HepG2 (cell line): ENCODE measurements around the gene SYNGR2. TPM values are rescaled to one million over a fixed set of nuclear protein-coding genes. Genes with fewer than 3 reads are reported as not detected.

Experiments used
- ARHGAP35 ChIP-seq: sonication (generic); formaldehyde crosslinking; IDR thresholded peaks from 2 replicates; pipeline ENCODE4 v1.9.0; 2022; ENCODE audit warnings: mild to moderate bottlenecking, inconsistent platforms, moderate library complexity, missing genetic modification reagents, borderline replicate concordance
- ARID4A ChIP-seq: sonication (generic); formaldehyde crosslinking; IDR thresholded peaks from 2 replicates; pipeline ENCODE4 v1.5.0; 2020; ENCODE audit warnings: mild to moderate bottlenecking, missing genetic modification reagents, borderline replicate concordance
- EED ChIP-seq: sonication (generic); formaldehyde crosslinking; IDR thresholded peaks from 2 replicates; pipeline ENCODE4 v1.5.0; 2020; ENCODE audit warnings: mild to moderate bottlenecking, missing genetic modification reagents
- ELK4 ChIP-seq: sonication (generic); formaldehyde crosslinking; IDR thresholded peaks from 2 replicates; pipeline ENCODE4 v1.9.0; 2021; ENCODE audit warnings: missing genetic modification reagents, borderline replicate concordance
- FOXO1 ChIP-seq: sonication (generic); formaldehyde crosslinking; IDR thresholded peaks from 2 replicates; pipeline ENCODE4 v1.4.0; 2020; ENCODE audit warnings: missing genetic modification reagents
- GPBP1L1 ChIP-seq: sonication (generic); formaldehyde crosslinking; IDR thresholded peaks from 2 replicates; pipeline ENCODE4 v1.5.0; 2020; ENCODE audit warnings: mild to moderate bottlenecking, missing genetic modification reagents
- KDM1A ChIP-seq: IDR thresholded peaks from 2 replicates; pipeline ENCODE4 v1.6.1; 2016; ENCODE audit warnings: missing compliant biosample characterization
- LCORL ChIP-seq, 2 experiments: fragments of 450-650 bp in 1 of 2; sonication (generic) in 1 of 2; formaldehyde crosslinking in 1 of 2; IDR thresholded peaks; 2 replicates each; pipeline versions ENCODE4 v1.5.0 to v1.6.1; 2017 to 2020; ENCODE audit warnings: antibody characterized with exemption in 1 of 2, missing genetic modification reagents in 1 of 2
- NCOA2 ChIP-seq: sonication (generic); formaldehyde crosslinking; IDR thresholded peaks from 2 replicates; pipeline ENCODE4 v1.8.0; 2022; ENCODE audit warnings: inconsistent platforms
- NFIC ChIP-seq: IDR thresholded peaks from 2 replicates; pipeline ENCODE4 v1.6.1; 2012; ENCODE audit warnings: mild to moderate bottlenecking, low read length, inconsistent platforms
- NFKBIZ ChIP-seq: IDR thresholded peaks from 2 replicates; pipeline ENCODE4 v1.6.1; 2018; ENCODE audit warnings: missing genetic modification reagents, missing compliant biosample characterization
- NR2F1 ChIP-seq, 2 experiments: fragments of 450-650 bp in 1 of 2; formaldehyde crosslinking in 1 of 2; IDR thresholded peaks; 2 replicates each; pipeline versions ENCODE4 v1.5.0 to v1.6.1; 2016 to 2020; ENCODE audit warnings: mild to moderate bottlenecking in 1 of 2, missing compliant biosample characterization in 1 of 2, missing genetic modification reagents in 1 of 2, moderate library complexity in 1 of 2
- RXRB ChIP-seq: IDR thresholded peaks from 2 replicates; pipeline ENCODE4 v1.6.1; 2016; ENCODE audit warnings: borderline replicate concordance, missing genetic modification reagents, missing compliant biosample characterization
- TAF1 ChIP-seq: sonication (generic); formaldehyde crosslinking; IDR thresholded peaks from 2 replicates; pipeline ENCODE4 v1.4.0; 2020; ENCODE audit warnings: missing genetic modification reagents
- TRIM24 ChIP-seq: sonication (generic); formaldehyde crosslinking; IDR thresholded peaks from 2 replicates; pipeline ENCODE4 v1.8.0; 2022; ENCODE audit warnings: mild to moderate bottlenecking, missing genetic modification reagents
- ZFY ChIP-seq: sonication (generic); formaldehyde crosslinking; IDR thresholded peaks from 2 replicates; pipeline ENCODE4 v1.4.0; 2020; ENCODE audit warnings: missing genetic modification reagents
- ZNF256 ChIP-seq: sonication (generic); formaldehyde crosslinking; conservative IDR thresholded peaks from 2 replicates; pipeline ENCODE4 v1.4.0; 2020; ENCODE audit warnings: missing genetic modification reagents
- ZNF563 ChIP-seq: sonication (generic); formaldehyde crosslinking; IDR thresholded peaks from 2 replicates; pipeline ENCODE4 v1.8.0; 2022; ENCODE audit warnings: mild to moderate bottlenecking, moderate library complexity, missing genetic modification reagents
- ZNF772 ChIP-seq: sonication (generic); formaldehyde crosslinking; IDR thresholded peaks from 2 replicates; pipeline ENCODE4 v1.5.0; 2020; ENCODE audit warnings: mild to moderate bottlenecking, missing genetic modification reagents
- ZNF83 ChIP-seq: sonication (generic); formaldehyde crosslinking; IDR thresholded peaks from 2 replicates; pipeline ENCODE4 v1.4.0; 2020; ENCODE audit warnings: missing genetic modification reagents, mild to moderate bottlenecking, borderline replicate concordance
- polyA plus RNA-seq, 8 experiments: library from polyadenylated mRNA; depleted of rRNA in 3 of 8; stranded (reverse) in 7 of 8; unstranded in 1 of 8; fragments of >200 nt; fragmentation: Illumina TruSeq in 4 of 8; extraction: Trizol in 4 of 8; gene quantifications; 2 replicates each; pipeline versions ENCODE4 v1.2.1 to v1.2.3, GENCODE V29; 2011 to 2016; ENCODE audit warnings: low read depth in 4 of 8, missing spikeins in 1 of 8, mixed read lengths in 1 of 8; ENCODE audit not compliant: insufficient read depth in 1 of 8
- total RNA-seq, 5 experiments: library from RNA; depleted of rRNA; stranded (reverse); fragments of >200 nt; fragmentation: Illumina TruSeq; extraction: Trizol; gene quantifications; 2 replicates each; pipeline ENCODE4 v1.2.3, GENCODE V29; 2016; ENCODE audit warnings: low read depth in 1 of 5

SYNGR2 gene
- total and polyA plus RNA-seq, 2 of the 13 experiments (the other 11 are each of a cell fraction or from before 2014, with no cell fraction given) = 46.7 to 170 TPM

GRCh38 chr17:78132084-78132676 lies 36.2 kb upstream of the SYNGR2 start (continued):
- TF ChIP-seq GPBP1L1 (CRISPR knock-in tag) (no peak), ARID4A (CRISPR knock-in tag) (peak; percentile 36), KDM1A (CRISPR knock-in tag) (no peak), RXRB (CRISPR knock-in tag) (peak; percentile 22; the same call in 1 of the 2 replicates), ELK4 (CRISPR knock-in tag) (no peak), ARHGAP35 (CRISPR knock-in tag) (peak; percentile 23; the same call in 1 of the 2 replicates), TAF1 (CRISPR knock-in tag) (0 out of 2 replicates have a peak, but pooled peaks have one; percentile 26), LCORL (IDR thresholded peaks at IDR 0.05) (no peak), LCORL (CRISPR knock-in tag; IDR thresholded peaks at IDR 0.05) (peak; percentile 42; the same call in 1 of the 2 replicates), NCOA2 (CRISPR knock-in tag) (no peak), ZNF563 (CRISPR knock-in tag) (peak; percentile 32; the same call in 1 of the 2 replicates), TRIM24 (0 out of 2 replicates have a peak, but pooled peaks have one; percentile 37), NR2F1 (CRISPR knock-in tag; IDR thresholded peaks at IDR 0.05) (0 out of 4 replicates have a peak, but pooled peaks of 1 of the 2 experiments have one; percentile 13), ZNF83 (peak; percentile 31; the same call in 1 of the 2 replicates), EED (CRISPR knock-in tag) (no peak), ZNF772 (CRISPR knock-in tag) (no peak), ZFY (peak; percentile 39), NFKBIZ (no peak), FOXO1 (0 out of 2 replicates have a peak, but pooled peaks have one; percentile 28), ZNF256 (CRISPR knock-in tag) (no peak), NFIC (no peak)
